NCI-H774 (cell line): ENCODE results near the gene EIF5.

ENCODE experiments used
- DNase-seq: peaks from one replicate; lab custom pipeline; 2025; lab: John Stamatoyannopoulos, UW

Gene EIF5

GRCh38 chr14:103333754-103334643, at the start of gene EIF5:
TSS of gene EIF5 (plus strand) at chr14:103334237. CDS start at chr14:103335861, 1,624 bp downstream.
- DNase-seq = peak; percentile 98

GRCh38 chr14:103284574-103285467, 49.2 kb upstream of the EIF5 start:
- no peak for DNase-seq

DNA sequence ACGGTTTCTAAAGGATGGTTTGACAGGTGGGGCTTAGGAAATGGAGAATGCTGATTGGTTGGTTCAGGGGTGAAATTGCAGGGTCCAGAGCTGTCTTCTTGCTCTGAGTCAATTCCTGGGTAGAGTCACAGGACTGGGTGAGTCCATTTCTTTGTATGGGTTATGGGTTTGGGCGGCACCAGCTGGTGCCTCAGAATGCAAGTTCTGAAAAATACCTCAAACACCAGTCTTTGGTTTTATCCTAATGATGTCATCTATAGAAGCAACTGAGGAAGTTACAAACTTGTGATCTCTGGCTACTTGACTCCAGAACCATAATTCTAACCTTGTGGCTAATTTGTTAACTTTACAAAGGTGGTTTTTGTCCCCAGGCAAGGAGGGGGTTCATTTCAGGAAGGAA, 47.6 kb upstream of the EIF5 start:
- no peak for DNase-seq

DNA sequence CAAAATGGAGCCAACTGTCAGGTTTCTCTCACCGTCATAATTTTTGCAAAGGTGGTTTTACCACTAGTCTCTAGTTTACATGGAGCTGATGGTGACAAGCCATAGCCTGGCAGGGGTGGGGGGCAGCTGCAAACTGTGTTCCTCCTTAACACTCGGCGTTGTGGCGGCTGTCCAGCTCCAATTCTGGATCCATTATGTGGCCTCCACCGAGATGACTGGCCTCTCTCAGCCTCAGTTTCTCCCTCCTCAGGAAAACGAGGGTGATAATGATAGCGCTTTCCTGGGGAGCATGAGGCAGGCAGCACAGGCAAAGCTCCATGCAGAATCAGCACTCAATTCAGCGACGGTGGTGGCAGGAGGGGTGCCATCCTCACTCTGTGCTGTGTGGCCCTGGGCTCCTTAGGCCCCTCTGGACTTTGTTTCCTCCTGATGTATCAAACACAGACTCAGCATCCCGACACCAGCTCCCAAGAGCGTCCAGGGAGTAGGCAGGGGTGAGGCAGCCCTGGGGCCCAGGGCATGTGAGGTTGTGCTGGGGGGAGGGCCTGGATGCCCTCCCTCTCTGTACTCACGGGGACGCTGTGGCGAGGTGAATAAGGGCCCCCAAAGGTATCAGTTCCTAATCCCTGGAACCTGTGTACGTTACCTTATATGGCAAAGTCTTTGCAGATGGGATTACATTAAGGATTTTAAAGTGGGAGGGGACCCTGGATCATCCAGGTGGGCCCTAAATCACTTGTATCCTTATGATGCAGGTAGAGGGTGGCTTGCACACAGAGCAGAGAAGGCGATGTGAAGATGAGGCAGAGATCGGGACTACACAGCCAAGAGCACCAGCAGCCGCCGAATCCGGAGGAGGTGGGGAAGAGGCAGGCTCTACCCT, 46.8 kb upstream of the EIF5 start:
- DNase-seq = no peak

GRCh38 chr14:103288076-103288766, 45.8 kb upstream of the EIF5 start:
- DNase-seq = no peak

DNA sequence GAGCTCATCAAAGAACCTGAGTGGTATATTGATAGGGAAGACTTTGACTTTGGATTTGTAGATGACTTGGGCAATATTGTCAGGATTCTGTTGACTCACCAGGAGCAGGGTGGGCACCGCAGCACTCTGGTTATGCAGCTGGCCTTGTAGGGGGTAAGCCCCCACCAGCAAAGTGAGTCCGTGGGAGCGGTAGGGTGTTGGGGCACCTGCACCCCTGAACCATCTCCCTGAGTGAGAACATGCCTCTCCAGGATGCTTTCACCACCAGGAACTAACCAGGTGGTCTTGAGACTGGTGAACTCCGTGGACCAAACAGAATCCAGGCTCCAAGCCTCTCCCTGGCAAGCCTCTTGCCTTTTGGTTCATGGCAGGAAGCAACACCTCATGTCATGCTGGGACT, 44.0 kb upstream of the EIF5 start:
- no peak for DNase-seq

- DNase-seq = no peak
Measured at GRCh38 chr14:103290494-103290893, 43.5 kb upstream of the EIF5 start.

GRCh38 chr14:103290961-103291360, 43.1 kb upstream of the EIF5 start:
- DNase-seq = no peak

GRCh38 chr14:103292426-103293374, 41.3 kb upstream of the EIF5 start:
- DNase-seq = peak; percentile 59

DNA sequence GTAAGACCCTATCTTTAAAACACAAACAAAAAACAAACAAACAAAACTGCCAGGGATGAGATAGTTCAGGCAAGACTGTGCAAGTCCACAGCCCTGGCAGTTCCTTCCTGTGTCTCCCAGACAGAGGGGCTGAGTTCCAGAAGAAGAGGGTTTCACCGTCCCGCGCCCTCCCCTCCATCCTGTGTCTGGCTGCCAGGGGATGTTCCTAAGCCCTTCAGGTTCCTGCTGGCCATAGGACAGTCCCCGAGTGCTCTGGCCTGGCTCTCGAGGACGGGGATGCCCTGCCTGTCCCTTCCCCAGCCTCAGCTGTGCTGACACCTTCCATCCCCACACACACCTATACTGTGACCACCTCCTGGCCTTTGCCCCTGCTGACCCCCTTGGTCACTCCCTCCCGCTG, 40.6 kb upstream of the EIF5 start:
- no peak for DNase-seq

- no peak for DNase-seq
Measured at GRCh38 chr14:103294091-103294490, 39.9 kb upstream of the EIF5 start.

GRCh38 chr14:103296007-103296406, 38.0 kb upstream of the EIF5 start:
- DNase-seq = no peak

GRCh38 chr14:103296987-103297386, 37.0 kb upstream of the EIF5 start:
- no peak for DNase-seq

GRCh38 chr14:103298620-103299019, 35.4 kb upstream of the EIF5 start:
- no peak for DNase-seq

- no peak for DNase-seq
Measured at GRCh38 chr14:103301512-103302354, 32.3 kb upstream of the EIF5 start.

- DNase-seq = no peak
Measured at GRCh38 chr14:103302966-103303365, 31.1 kb upstream of the EIF5 start.

GRCh38 chr14:103304706-103305105, 29.3 kb upstream of the EIF5 start:
- no peak for DNase-seq

- no peak for DNase-seq
Measured at GRCh38 chr14:103308717-103309616, 25.1 kb upstream of the EIF5 start.
